Cortex of kidney (tissue), 1 donor: ENCODE measurements around the gene GABBR2.
"Not testable (repeated sequence)": the region's sequence is repeated elsewhere in the genome, so short reads cannot be mapped to it uniquely, and the experiment has no call there.

Experiments used
- DNase-seq: peaks from one replicate; lab custom pipeline; 2025; lab: John Stamatoyannopoulos, UW

The GABBR2 gene

DNA sequence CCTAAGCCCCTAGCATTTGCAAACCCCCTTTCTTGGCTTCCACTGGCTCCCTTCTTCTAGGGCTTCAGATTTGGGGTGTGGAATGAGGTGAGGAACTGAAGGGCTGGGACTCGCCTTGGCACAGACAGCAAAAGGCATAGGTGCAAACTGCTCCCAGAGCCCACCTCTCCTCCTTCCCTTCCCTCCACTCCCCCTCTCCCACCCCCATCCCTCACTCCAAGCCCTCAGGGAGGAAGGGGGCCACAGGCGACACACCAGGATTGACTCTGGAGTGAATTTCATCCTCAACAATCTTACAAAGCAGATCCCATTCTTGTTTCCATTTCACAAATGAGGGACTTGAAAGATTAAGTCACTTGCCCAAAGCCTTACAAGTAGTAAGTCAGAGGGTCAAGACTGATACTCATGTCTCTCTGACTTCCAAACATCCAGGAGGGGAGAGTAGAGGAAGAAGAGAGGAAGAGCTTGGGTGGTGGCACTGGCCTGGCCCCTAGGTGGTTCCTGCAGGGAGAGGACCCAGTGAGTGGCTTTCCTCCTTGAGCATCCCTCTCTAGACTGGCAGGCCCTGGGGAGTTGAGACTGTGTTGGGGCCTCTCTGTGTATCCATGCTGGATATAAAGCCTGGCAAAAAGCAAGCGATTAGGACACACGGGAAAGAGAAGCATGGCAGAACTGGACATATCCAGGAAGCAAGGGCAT is 193.1 kb downstream of the GABBR2 start:
- no peak for DNase-seq

DNA sequence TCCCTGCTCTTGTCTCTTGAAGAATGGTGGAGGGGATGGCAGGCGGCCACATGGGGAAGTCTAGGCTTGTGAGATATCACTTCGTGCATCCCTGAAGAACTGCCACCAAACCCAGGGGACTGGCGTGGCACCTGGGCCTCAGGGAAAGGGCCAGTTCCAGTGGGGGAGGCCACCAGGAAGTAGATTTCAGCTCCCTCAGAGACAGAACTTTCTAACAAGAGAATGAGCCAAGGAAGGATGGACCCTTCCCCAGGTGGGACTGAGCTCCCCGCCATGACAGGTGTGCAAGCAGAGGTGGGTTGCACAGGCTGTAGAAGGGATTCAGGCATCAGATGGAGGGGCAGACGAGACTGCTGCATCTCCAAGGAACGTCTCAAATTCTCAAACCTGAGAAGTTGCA is 193.9 kb downstream of the GABBR2 start:
- no peak for DNase-seq

GRCh38 chr9:98508217-98508919 is 200.4 kb downstream of the GABBR2 start:
- DNase-seq: not testable (repeated sequence)

DNA sequence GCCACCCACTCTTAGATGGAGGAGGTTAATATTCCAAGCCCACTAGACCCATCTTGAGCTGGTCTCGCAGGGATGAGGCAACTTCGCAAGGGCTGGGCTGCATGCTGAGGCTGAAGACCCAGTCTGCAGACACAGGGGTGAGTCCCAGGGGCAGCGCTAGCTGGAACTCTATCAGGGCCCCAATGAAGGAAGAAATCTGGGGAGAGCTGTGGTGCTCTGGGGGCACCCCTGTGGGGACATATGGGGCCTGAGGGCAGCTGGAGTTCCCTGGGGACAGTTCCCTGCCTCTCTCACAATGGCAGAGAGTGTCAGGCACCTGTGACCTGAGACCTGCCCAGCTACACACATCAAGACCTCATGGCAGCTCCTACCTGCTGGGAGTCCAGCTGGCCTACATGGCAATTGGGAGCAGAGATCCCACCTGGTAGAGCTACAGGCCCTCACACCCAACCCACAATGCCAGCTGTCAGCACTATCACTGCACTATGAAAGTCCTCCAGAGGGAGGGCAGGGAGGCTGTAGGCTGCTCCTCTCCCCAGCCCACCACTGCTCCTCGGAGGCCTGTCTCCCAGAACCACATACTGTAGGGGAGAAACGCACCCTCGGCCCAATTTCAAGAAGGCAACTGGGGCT is 202.2 kb downstream of the GABBR2 start:
- DNase-seq: no peak

DNA sequence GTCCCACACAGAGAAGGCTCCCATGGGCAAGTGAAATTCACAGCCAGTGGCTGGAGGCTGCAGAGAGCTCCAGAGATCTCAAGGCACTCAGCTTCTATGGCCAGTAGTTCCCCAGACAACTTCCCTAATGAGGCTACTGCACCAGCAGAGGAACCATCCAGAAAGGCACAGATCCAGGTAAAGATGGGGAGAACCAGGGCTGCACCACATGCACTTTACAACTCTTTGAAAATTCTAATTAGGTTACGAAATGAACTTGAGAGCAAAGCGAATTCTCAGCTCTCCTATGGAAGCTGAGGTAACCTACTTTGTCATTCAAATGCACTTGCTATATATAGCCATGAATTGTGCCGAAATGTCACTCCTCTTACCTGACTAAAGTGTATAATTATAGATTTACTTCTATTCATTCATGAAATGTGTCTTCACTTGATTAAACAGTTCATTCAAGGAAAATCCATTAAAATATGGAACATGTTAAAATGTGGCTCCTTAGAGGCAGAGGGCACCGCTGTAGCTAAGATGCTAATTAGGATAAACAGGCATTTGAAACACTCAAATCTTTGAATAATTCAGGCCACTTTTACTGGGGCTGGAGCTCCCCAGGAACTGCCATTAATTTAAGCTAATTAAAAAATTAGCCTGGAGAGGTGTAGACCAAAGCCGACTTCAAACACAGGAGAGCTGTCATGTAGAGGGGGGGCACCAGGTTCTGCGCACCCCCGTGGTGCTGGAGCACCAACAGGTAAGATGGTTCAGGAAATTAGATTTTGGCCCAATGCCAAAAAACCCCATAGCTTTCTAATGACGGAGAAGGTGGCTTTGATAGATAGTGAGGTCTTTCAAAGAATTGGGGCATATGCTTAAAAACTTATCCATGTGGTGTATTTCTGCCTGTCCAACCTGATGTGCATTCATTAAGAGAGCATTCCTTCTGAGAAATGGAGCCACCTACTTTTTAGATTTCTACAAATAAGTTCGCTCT is 204.1 kb downstream of the GABBR2 start:
- DNase-seq: no peak

GRCh38 chr9:98503867-98504266 is 204.9 kb downstream of the GABBR2 start:
- DNase-seq: no peak

- DNase-seq: no peak
Measured at GRCh38 chr9:98502976-98503325, 205.8 kb downstream of the GABBR2 start.

DNA sequence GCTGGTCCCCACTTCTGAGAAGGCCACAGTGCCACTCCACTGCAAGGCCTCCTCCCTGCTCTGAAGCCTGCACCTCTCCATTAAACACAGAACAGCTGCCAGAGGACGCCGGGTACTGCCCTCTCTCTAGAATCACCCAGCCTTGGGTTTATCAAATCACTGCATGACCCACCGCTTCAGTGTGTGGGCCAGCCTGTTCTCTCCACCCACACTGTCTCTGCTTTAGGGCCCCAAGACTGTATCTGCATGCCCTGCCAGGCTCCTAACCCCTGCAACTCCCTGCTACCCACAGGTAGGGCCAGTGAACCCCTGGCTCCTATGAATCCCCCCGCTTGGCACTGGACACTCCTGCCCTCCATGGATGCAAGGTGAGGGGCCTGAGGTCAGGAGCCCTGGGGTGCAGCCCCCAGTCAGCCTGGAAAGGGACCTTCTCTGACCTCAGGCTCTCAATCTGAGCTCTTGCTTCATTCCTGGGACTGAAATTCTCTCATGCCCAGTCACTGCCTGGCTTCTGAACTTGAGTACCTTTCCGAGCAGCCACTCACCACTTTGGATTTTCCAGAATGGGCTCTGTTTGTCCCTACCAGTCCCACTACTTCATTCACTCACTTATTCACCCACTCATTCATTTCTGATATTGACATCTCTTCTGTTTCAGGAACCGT is 206.3 kb downstream of the GABBR2 start:
- DNase-seq: no peak

DNA sequence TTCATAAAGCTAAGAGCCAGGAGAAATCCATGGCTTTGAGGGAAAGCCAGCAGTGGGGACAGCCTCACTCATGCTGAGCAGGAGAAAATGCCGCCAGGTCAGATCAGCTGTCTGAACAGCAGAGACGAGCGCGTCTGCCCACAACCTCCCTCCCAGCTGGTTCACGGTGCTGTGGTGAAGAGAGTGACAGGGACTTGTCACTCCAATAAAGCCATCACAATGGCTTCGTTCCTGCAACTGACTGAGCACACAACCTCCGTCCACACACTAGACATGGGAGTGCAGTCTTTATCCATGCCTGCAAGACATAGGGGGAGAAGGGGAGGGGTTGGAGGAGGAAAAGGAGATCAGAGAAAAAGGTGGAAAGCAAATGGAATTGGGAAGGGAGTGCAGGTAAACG is 206.9 kb downstream of the GABBR2 start:
- no peak for DNase-seq

DNA sequence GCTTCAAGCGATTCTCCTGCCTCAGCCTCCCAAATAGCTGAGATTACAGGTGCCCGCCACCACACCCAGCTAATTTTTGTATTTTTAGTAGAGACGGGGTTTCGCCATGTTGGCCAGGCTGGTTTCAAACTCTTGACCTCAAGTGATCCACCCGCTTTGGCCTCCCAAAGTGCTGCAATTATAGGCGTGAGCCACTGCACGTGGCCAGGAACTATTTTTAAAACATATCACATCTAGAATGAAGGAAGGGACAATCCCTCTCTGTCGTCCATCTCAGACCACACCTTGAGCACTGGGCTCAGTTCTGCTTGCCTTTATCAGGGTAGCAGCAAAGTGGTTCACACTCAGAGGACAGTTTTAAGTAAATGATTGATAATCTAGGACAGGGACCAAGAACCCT is 207.5 kb downstream of the GABBR2 start:
- DNase-seq: not testable (repeated sequence)

- DNase-seq: no peak
Measured at GRCh38 chr9:98500337-98500919, 208.3 kb downstream of the GABBR2 start.

- DNase-seq: no peak
Measured at GRCh38 chr9:98495530-98495929, 213.2 kb downstream of the GABBR2 start.

DNA sequence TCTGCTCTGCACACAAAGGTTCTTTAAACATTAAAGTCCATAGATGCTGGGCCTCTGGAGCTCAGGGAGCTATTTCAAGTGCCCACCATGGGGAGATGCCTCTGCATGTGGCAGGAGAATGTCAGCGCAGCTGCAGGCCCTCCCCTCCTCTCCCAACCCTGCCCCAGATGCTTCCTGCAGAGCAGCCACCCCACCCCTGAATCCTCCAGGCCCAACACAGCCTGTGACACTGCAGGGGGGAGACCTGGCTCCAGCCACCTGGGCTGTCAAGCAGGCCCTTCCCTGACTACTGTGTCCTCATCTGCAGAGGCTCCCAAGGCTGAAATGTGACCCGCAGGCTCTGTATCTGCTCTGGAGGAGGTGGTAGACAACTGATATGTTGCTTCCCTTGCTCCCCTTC is 213.9 kb downstream of the GABBR2 start:
- DNase-seq: no peak

- DNase-seq: no peak
Measured at GRCh38 chr9:98491828-98492227, 216.9 kb downstream of the GABBR2 start.

DNA sequence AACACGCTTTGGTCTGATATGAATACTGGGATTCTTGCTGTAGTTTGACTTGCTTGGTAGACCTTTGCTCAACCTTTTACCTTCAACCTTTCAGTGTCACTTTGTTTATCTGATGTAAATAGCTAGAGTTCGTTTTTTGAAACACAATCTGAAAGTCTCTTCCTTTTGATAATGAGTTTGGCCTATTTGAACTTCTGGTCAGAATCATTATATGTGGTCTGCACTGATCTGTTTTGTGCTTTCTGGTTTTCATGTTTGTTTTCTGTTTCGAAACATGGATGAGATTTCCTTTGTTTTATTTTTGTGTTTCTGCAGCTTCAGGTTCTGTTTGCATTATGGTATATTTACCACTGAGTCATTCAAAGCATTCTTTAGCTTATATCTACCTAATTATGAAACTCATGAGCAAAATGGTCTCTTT is 217.5 kb downstream of the GABBR2 start:
- DNase-seq: no peak

- DNase-seq: no peak
Measured at GRCh38 chr9:98488571-98489312, 220.0 kb downstream of the GABBR2 start.

DNA sequence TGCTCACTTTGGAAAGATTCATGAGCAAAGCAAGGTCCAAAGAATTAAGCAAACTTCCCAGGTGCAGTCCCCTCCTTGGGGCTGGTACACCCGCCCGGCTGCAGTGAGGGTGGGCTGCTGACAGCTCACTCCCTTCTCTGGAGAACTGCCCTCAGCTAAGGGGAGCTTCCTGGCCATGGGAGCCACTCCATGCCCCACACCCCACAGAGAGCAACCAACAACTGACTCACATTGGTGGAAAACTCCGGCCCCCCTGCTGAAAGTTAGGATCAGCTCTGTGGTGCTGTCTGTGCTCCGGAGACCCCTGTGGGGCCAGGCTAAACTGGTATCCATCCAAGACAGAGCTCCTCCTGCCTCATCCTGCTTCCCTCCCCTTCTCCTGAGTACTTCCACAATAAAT is 223.0 kb downstream of the GABBR2 start:
- DNase-seq: no peak

- no peak for DNase-seq
Measured at GRCh38 chr9:98484162-98484561, 224.6 kb downstream of the GABBR2 start.

- DNase-seq: no peak
Measured at GRCh38 chr9:98482226-98482625, 226.5 kb downstream of the GABBR2 start.

GRCh38 chr9:98481676-98482075 is 227.1 kb downstream of the GABBR2 start:
- DNase-seq: no peak
